ENCODE measurements around the gene RHOA. TPM values are rescaled to one million over a fixed set of nuclear protein-coding genes. Genes with fewer than 3 reads are reported as not detected.

The RHOA gene
- polyA plus RNA-seq, 2 of the 4 experiments (the other 2 are of a cell fraction): 332 to 549 TPM

DNA sequence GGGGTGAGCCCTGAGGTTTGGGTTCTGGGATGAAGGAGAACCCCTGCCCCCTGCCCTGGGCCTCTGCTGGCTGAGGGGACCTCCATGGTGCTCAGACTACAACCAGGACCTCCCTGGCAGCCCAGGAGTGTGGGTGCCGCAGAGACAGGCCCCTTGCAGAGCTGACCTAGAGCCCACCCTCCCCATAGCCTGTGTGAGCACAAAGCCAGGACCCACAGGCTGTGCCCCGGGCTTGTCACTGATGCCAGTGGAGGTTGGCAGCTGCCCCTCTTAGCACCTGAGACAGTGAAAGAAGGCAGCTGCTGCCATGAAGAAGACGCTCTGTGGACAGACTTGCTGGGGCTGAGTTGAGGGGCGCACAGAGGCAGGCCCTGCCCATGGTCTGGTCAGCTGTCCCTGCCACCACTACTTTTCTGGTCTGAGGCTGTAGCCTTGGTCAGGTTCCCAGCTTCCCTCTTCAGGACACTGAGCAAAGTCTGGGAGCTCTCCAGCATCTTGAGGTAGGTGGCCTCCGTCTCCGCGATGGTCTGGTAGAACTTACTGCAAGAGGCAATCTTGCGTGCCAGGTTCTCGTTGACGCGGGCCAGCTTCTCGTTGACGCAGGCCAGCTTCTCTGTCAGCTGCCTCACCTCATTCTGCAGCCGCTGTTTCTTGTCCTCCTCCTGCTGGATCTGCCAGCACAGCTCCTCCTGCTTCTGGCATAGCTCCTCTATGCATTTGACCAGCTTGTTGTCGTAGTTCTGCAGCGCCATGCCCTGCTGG, 94.9 kb downstream of the RHOA start:
- 98% methylated on average over 14 of the region's 16 CpGs for WGBS (ENCODE audit: missing lambda C conversion rate)
- TF ChIP-seq EHMT2 (IDR thresholded peaks at IDR 0.05; ENCODE audit: low read depth) (no peak), JUNB (IDR thresholded peaks at IDR 0.05) (no peak), RCOR1 (IDR thresholded peaks at IDR 0.05; ENCODE audit: low read depth, low read length) (no peak), HEYL (CRISPR knock-in tag; IDR thresholded peaks at IDR 0.05) (no peak), HOXB13 (CRISPR knock-in tag; IDR thresholded peaks at IDR 0.05; ENCODE audit: low read depth) (no peak)
- TF ChIP-seq, protein P1, sequence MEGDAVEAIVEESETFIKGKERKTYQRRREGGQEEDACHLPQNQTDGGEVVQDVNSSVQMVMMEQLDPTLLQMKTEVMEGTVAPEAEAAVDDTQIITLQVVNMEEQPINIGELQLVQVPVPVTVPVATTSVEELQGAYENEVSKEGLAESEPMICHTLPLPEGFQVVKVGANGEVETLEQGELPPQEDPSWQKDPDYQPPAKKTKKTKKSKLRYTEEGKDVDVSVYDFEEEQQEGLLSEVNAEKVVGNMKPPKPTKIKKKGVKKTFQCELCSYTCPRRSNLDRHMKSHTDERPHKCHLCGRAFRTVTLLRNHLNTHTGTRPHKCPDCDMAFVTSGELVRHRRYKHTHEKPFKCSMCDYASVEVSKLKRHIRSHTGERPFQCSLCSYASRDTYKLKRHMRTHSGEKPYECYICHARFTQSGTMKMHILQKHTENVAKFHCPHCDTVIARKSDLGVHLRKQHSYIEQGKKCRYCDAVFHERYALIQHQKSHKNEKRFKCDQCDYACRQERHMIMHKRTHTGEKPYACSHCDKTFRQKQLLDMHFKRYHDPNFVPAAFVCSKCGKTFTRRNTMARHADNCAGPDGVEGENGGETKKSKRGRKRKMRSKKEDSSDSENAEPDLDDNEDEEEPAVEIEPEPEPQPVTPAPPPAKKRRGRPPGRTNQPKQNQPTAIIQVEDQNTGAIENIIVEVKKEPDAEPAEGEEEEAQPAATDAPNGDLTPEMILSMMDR (IDR thresholded peaks at IDR 0.05): no peak
- TF ChIP-seq, protein P2, sequence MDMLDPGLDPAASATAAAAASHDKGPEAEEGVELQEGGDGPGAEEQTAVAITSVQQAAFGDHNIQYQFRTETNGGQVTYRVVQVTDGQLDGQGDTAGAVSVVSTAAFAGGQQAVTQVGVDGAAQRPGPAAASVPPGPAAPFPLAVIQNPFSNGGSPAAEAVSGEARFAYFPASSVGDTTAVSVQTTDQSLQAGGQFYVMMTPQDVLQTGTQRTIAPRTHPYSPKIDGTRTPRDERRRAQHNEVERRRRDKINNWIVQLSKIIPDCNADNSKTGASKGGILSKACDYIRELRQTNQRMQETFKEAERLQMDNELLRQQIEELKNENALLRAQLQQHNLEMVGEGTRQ (IDR thresholded peaks at IDR 0.05): no peak
- TF ChIP-seq, protein P3, sequence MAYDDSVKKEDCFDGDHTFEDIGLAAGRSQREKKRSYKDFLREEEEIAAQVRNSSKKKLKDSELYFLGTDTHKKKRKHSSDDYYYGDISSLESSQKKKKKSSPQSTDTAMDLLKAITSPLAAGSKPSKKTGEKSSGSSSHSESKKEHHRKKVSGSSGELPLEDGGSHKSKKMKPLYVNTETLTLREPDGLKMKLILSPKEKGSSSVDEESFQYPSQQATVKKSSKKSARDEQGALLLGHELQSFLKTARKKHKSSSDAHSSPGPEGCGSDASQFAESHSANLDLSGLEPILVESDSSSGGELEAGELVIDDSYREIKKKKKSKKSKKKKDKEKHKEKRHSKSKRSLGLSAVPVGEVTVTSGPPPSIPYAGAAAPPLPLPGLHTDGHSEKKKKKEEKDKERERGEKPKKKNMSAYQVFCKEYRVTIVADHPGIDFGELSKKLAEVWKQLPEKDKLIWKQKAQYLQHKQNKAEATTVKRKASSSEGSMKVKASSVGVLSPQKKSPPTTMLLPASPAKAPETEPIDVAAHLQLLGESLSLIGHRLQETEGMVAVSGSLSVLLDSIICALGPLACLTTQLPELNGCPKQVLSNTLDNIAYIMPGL (CRISPR knock-in tag; IDR thresholded peaks at IDR 0.05; ENCODE audit: borderline replicate concordance): no peak
- Histone ChIP-seq H3K4me3 (no peak overlapping the region), H3K9me3 (no peaks in the 10 kb centered on the region), H3K27ac (no peak overlapping the region), H3K4me2 (no peak overlapping the region), H3K4me1 (no peaks in the 10 kb centered on the region)
- ChIA-PET POLR2A (no interaction called here), CTCF (interaction anchor here (0.6 to 1.9 kb wide), 4 partner anchors 10 to 211 kb away, joined by 3 to 6 read pairs (median 4); no protein-coding TSS in a partner anchor)
- FAIRE-seq (no peak), ATAC-seq (no peak), DNase-seq (ENCODE audit: low read depth in 1 of 2, low spot score in 1 of 2) (no peak)

DNA sequence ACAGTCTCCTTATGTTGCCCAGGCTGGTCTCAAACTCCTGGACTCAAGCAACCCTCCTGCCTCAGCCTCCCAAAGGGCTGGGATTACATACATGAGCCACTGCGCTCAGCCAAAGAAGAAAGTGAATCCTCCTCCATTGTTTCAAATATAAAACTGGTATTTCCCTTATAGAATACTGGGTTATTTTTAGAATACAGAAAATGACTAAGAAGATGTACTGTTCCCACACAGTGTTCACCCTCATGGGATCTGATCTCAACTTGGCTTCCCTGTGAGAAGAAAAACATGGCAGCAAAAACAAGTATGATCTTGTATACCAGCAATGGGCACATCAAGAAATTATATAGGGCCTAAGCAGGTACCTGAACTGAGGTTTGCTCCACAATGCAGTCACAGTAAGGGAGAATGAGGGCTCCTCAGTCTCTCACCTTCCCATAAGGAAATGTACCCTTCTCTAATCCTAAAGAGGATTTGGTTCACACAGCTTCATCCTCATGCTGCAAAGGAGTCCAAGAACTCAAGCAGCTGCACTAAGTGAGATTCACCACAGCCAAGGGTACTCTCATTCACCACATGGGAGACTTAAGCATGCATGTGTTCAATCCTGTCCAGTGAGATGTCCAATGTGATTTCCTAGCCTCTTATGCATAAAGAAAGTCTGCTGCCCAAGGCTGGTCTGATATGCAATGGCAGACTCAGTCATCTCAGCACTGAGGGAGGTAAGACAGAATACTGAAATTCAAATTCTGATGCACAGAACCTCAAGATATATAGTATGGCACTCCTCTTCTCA, 97.7 kb downstream of the RHOA start:
- no peak overlapping the region for H3K4me2 ChIP-seq
- DNase-seq (ENCODE audit: low read depth in 1 of 2, low spot score in 1 of 2): no peak
- ATAC-seq: no peak
- no peaks in the 10 kb centered on the region for H3K4me1 ChIP-seq
- H3K9me3 ChIP-seq: no peaks in the 10 kb centered on the region
- H3K4me3 ChIP-seq: no peak overlapping the region
- POLR2A ChIA-PET: no interaction called here
- H3K27ac ChIP-seq: no peak overlapping the region
- WGBS (ENCODE audit: missing lambda C conversion rate): 100% methylated on average over 1 of the region's 1 CpG
- no peak for FAIRE-seq
- CTCF ChIA-PET: interaction anchor here (0.6 kb wide), 2 partner anchors 13 to 36 kb away, joined by 3 read pairs; no protein-coding TSS in a partner anchor
- TF ChIP-seq SREBF2 (IDR thresholded peaks at IDR 0.05) (no peak), EHF (CRISPR knock-in tag; IDR thresholded peaks at IDR 0.05) (no peak), GATA3 (IDR thresholded peaks at IDR 0.05; ENCODE audit: borderline replicate concordance) (no peak), MAFK (IDR thresholded peaks at IDR 0.05; ENCODE audit: partially characterized antibody) (no peak), RFX5 (IDR thresholded peaks at IDR 0.05) (no peak), EP300 (IDR thresholded peaks at IDR 0.05) (no peak), NPAS2 (CRISPR knock-in tag; IDR thresholded peaks at IDR 0.05; ENCODE audit: borderline replicate concordance) (no peak), EHMT2 (IDR thresholded peaks at IDR 0.05; ENCODE audit: low read depth) (no peak), ZNF302 (CRISPR knock-in tag; IDR thresholded peaks at IDR 0.05) (no peak), ZFP36 (IDR thresholded peaks at IDR 0.05; ENCODE audit: borderline replicate concordance, partially characterized antibody) (no peak), KDM5A (IDR thresholded peaks at IDR 0.05) (no peak), TP53 (CRISPR knock-in tag; IDR thresholded peaks at IDR 0.05) (no peak), JUNB (IDR thresholded peaks at IDR 0.05) (no peak)
- TF ChIP-seq, protein P4, sequence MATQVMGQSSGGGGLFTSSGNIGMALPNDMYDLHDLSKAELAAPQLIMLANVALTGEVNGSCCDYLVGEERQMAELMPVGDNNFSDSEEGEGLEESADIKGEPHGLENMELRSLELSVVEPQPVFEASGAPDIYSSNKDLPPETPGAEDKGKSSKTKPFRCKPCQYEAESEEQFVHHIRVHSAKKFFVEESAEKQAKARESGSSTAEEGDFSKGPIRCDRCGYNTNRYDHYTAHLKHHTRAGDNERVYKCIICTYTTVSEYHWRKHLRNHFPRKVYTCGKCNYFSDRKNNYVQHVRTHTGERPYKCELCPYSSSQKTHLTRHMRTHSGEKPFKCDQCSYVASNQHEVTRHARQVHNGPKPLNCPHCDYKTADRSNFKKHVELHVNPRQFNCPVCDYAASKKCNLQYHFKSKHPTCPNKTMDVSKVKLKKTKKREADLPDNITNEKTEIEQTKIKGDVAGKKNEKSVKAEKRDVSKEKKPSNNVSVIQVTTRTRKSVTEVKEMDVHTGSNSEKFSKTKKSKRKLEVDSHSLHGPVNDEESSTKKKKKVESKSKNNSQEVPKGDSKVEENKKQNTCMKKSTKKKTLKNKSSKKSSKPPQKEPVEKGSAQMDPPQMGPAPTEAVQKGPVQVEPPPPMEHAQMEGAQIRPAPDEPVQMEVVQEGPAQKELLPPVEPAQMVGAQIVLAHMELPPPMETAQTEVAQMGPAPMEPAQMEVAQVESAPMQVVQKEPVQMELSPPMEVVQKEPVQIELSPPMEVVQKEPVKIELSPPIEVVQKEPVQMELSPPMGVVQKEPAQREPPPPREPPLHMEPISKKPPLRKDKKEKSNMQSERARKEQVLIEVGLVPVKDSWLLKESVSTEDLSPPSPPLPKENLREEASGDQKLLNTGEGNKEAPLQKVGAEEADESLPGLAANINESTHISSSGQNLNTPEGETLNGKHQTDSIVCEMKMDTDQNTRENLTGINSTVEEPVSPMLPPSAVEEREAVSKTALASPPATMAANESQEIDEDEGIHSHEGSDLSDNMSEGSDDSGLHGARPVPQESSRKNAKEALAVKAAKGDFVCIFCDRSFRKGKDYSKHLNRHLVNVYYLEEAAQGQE (IDR thresholded peaks at IDR 0.05): no peak
- TF ChIP-seq, protein P5, sequence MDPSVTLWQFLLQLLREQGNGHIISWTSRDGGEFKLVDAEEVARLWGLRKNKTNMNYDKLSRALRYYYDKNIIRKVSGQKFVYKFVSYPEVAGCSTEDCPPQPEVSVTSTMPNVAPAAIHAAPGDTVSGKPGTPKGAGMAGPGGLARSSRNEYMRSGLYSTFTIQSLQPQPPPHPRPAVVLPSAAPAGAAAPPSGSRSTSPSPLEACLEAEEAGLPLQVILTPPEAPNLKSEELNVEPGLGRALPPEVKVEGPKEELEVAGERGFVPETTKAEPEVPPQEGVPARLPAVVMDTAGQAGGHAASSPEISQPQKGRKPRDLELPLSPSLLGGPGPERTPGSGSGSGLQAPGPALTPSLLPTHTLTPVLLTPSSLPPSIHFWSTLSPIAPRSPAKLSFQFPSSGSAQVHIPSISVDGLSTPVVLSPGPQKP (IDR thresholded peaks at IDR 0.05; ENCODE audit: low read depth, low read length): no peak
- TF ChIP-seq, protein P6, sequence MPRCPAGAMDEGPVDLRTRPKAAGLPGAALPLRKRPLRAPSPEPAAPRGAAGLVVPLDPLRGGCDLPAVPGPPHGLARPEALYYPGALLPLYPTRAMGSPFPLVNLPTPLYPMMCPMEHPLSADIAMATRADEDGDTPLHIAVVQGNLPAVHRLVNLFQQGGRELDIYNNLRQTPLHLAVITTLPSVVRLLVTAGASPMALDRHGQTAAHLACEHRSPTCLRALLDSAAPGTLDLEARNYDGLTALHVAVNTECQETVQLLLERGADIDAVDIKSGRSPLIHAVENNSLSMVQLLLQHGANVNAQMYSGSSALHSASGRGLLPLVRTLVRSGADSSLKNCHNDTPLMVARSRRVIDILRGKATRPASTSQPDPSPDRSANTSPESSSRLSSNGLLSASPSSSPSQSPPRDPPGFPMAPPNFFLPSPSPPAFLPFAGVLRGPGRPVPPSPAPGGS (IDR thresholded peaks at IDR 0.05): no peak
- TF ChIP-seq, protein P2 (IDR thresholded peaks at IDR 0.05): no peak
